IPS-NIHi7 (cell line): Measurements from ENCODE around the gene SLC25A29.
"Not testable (repeated sequence)": the region's sequence is repeated elsewhere in the genome, so short reads cannot be mapped to it uniquely, and the experiment has no call there.

Experiments
- DNase-seq: peaks from one replicate; pipeline ENCODE4 v3.0.0; 2012; ENCODE audit warnings: mixed read lengths; ENCODE audit errors: extremely low spot score

Gene SLC25A29

GRCh38 chr14:100312110-100312876 is 6.0 kb upstream of the SLC25A29 start:
- DNase-seq, result not testable (repeated sequence)

GRCh38 chr14:100309028-100309737 is 2.9 kb upstream of the SLC25A29 start:
- DNase-seq, result no peak

DNA sequence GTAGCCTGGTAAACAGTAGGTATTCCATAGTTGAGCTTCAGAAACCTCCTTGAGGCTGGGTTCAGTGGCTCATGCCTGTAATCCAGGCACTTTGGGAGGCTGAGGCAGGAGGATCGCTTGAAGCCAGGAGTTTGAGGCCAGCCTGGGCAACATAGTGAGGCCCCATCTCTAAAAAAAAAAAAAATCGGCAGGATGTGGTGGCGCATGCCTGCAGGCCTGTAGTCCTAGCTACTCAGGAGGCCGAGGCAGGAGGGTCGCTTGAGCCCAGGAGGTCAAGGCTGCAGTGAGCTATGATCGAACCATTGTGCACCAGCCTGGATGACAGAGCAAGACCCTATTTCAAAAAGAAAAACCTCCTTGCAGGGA is 2.2 kb upstream of the SLC25A29 start:
- not testable (repeated sequence) for DNase-seq

DNA sequence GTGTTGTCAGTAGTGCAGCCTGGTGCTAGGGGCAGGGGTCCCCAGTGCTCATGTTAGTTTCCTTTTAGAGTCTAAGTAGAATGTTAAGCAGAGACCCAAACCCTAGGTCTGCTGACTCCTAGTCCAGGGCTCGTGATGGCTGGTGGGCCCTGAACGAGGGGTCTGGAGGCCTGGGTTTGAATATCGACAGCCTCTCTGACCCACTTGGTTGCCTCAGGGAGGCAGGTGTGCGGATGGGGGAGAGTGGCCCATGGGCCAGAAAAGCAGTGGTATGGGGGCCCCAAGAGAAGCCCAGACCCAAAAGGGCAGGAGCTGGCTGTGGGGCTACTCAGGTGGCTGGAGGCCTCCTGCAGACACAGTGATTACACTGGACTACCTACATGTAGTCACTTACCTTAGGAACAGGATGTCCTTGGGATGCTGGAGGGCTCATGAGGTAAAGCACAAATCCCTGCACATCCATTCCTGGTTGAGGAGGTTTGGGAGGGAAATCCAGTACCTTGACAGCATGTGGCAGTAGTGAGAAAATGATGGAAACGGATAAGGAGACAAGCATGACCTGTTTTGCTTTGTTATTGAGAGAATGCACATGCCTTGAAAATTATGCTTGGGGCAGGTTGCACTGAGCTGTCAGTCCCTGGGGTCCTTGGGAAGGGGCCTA is 1.7 kb upstream of the SLC25A29 start:
- DNase-seq, result no peak

- DNase-seq, result peak; percentile 41
These were observed 938 bp upstream of the SLC25A29 start for GRCh38 chr14:100306998-100307765.

- DNase-seq, result peak; percentile 39
These were observed 732 bp downstream of the SLC25A29 start for GRCh38 chr14:100305324-100306100.

DNA sequence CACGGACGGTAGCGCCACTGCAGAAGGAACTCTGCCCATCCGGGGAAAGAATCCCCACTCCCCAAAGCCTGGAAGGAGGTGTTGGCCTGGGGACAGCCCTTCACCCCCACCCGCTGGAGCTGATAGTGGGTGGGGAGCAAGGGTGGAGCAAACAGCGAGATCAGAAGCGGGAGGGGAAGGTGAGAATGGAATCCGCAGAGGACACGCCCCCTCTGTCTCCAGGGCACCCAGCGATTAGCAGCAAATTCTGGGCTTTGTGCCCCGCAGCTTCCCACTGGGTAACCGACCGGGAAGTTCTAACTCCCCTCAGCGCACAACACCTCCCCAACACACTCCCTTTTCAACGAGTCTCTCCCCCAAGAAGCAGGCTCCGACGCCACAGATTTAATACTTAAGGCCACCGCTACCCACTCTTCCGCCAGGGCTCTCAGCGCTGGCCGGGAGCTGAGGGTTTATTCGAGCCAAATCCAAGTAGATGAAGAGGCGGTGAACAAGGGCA is 1.4 kb downstream of the SLC25A29 start:
- peak; percentile 74 for DNase-seq

DNA sequence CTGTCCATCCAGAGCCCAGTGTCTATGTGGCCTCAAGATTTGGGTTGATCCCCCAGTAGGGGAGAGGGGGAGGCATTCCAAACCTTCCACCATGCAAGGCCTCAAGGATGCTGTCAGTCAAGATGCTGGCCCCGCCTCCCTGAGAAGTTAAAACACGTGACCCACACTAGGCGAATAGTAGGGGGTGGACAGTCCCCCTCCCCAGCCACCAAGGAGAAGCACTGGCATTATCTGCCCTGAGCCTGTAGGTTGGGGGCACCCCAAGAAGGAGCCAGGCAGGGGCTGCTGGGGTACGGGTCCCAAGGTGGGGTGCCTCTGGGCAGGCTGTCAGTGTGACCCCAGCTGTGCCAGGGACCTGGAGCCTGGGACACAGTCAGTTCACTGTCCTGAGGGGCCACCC is 2.3 kb downstream of the SLC25A29 start:
- peak; percentile 57 for DNase-seq

DNA sequence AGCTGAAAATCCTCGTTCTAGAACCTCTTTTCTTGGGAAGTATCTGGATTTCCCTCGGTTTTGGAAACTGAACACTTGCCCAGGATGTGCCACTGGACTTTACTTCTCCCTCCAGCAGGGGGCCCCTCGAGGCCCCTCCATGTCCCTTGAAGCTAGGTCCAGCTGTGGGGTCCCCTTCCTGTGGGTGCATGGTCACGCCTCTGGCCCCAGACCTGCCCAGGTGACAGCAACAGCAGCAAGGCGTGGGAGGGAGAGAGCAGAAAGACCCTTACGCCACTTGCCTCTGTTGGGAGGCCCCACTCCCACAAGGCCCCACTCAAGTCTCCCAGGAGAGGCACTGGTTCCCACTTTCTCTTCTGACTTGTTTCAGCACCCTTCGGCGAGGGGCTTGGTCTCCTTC is 3.1 kb downstream of the SLC25A29 start:
- DNase-seq, result no peak

GRCh38 chr14:100302616-100303015 is 3.6 kb downstream of the SLC25A29 start:
- no peak for DNase-seq

GRCh38 chr14:100299238-100299560 is 7.0 kb downstream of the SLC25A29 start:
- DNase-seq, result no peak

DNA sequence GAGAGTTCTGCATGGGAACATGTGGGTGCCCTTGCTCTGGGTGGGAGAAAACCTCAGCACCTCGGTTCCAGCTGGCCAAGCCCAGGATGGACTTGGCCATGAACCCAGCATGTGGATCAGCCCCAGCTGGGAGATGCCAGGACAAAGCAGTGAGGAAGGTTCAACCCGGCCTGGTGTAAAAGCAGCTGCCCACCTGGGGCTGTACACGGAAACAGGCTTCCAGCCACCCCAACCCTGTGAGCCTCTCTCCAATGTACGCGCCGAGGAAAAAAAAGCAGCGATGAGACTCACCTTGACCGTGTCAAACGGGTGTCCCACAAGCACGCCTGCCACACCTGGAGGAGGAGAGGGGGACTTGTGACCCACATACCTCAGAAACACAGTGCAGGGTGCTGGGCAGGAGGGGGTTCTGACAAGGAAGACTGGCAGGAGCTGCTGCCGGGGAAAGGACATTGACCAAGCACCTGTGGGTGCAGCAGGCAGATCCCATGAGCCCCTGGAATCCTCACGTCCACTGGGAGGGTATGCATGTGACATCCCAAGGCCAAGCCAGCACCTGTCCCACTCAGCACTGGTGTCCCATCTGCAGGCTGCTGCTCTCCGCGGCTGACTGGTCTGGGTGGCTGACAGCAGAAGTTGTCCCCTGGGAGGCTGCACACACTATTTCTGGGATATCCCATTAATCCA is 7.5 kb downstream of the SLC25A29 start:
- DNase-seq, result no peak

GRCh38 chr14:100297320-100298300 is 8.6 kb downstream of the SLC25A29 start:
- DNase-seq, result no peak

DNA sequence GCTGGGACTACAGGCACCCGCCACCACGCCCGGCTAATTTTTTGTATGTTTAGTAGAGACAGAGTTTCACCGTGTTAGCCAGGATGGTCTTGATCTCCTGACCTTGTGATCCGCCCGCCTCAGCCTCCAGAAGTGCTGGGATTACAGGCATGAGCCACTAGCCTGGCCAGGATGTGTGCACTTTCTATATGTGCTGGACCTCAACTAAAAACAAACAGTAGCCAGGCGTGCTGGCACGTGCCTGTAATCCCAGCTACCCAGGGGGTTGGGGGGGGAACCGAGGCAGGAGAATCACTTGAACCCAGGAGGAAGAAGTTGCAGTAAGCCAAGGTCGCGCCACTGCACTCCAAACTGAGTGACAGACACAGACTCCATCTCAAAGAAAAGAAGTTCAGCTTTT is 9.5 kb downstream of the SLC25A29 start:
- not testable (repeated sequence) for DNase-seq

- DNase-seq, result no peak
These were observed 10.1 kb downstream of the SLC25A29 start for GRCh38 chr14:100296106-100296651.

- DNase-seq, result no peak
These were observed 10.7 kb downstream of the SLC25A29 start for GRCh38 chr14:100295376-100296105.

DNA sequence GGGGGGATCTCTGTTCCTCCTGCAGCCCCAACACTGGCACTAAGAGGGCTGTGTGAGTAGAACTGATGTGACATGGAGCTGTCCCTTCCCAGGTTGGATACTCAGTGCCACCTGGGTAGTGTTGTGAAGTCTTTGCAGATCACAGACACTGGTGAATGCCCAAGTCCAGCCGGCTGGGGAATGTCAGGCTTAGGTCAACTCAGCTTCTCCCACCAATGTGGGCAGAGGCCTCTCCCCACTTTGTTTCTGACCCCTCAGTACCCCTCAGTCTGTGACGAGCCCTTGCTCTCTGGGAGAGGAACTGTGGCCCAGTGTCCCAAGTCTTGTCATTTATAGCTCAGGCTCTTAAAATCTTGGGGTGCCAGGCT is 11.3 kb downstream of the SLC25A29 start:
- no peak for DNase-seq

DNA sequence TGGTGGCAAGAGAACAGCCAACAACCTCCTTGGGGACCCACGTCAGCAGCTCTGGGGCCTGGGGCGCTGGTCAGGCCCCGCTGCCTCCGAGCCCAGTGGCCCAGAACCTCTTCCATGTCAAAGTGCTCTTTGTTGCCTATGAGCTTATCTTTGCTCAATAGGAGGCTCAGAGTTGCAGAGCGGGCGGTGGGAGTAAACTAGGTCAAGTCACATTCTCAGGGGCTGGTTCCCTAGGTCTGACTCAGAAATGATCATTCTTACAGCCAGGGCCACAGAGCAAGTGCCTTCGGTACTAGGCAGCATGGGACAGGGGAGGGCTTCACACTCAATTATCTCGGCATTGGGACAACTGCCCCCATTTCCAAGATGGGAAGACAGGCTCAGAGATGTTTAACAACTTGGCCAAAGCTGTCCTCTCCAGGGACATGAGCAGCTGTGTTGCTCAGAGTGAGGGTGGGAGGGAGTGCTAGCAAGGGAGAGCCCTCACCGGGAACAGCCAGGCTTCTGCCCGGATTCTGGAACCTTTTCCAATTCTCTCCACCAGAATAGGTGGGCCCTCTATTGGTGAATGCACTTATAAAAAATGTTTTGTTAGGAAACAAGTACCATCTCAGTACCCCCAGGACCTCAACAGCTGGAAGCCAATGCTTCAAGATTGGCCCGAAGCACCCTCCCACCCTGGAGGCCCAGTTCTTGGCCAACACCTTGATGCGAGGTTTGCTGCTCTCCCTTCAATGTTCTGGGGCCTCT is 11.9 kb downstream of the SLC25A29 start:
- no peak for DNase-seq
